SHP77 (cell line): ENCODE results near the gene TMEM125.

ENCODE experiments used
- DNase-seq, 2 experiments: peaks; one replicate each; lab custom pipeline; 2025; lab: John Stamatoyannopoulos, UW

The TMEM125 gene

GRCh38 chr1:43247256-43247921 is 22.4 kb upstream of the TMEM125 start:
- DNase-seq: no peak

- no peak for DNase-seq
These were observed 19.4 kb upstream of the TMEM125 start for GRCh38 chr1:43250351-43250761.

- no peak for DNase-seq
These were observed 18.8 kb upstream of the TMEM125 start for GRCh38 chr1:43251024-43251423.

- no peak for DNase-seq
These were observed 17.6 kb upstream of the TMEM125 start for GRCh38 chr1:43252225-43252624.

GRCh38 chr1:43253173-43253572 is 16.6 kb upstream of the TMEM125 start:
- DNase-seq: no peak

GRCh38 chr1:43253876-43254275 is 15.9 kb upstream of the TMEM125 start:
- DNase-seq: no peak

GRCh38 chr1:43255438-43256210 is 14.2 kb upstream of the TMEM125 start:
- no peak for DNase-seq

- no peak for DNase-seq
These were observed 12.9 kb upstream of the TMEM125 start for GRCh38 chr1:43256675-43257570.

GRCh38 chr1:43258370-43258769 is 11.4 kb upstream of the TMEM125 start:
- DNase-seq: no peak

- DNase-seq: no peak
These were observed 4.4 kb upstream of the TMEM125 start for GRCh38 chr1:43265431-43265830.

GRCh38 chr1:43266881-43267280 is 2.9 kb upstream of the TMEM125 start:
- DNase-seq: no peak

- no peak for DNase-seq
These were observed 2.4 kb upstream of the TMEM125 start for GRCh38 chr1:43267291-43267805.

- DNase-seq: no peak
These were observed 1.9 kb upstream of the TMEM125 start for GRCh38 chr1:43267818-43268425.

GRCh38 chr1:43270421-43271095 is 775 bp downstream of the TMEM125 start:
- DNase-seq: no peak

- no peak for DNase-seq
These were observed 1.7 kb downstream of the TMEM125 start for GRCh38 chr1:43271186-43272118.

- DNase-seq: no peak
These were observed 2.4 kb downstream of the TMEM125 start for GRCh38 chr1:43272161-43272560.

GRCh38 chr1:43272576-43273571 is 3.1 kb downstream of the TMEM125 start:
- no peak for DNase-seq

GRCh38 chr1:43273708-43274107 is 3.9 kb downstream of the TMEM125 start:
- no peak for DNase-seq
